SIG-M5 treated with dmso at 0.1 percent for 504 hours (cell line): Measurements from ENCODE around the gene GTPBP4.

Source experiments
- DNase-seq: peaks from one replicate; lab custom pipeline; 2025; ENCODE audit not compliant: unreplicated experiment; lab: John Stamatoyannopoulos, UW

The GTPBP4 gene

GRCh38 chr10:987870-988666 lies at the start of gene GTPBP4:
Gene GTPBP4 (plus strand): TSS chr10:988434. CDS start chr10:988480, 46 bp downstream.
- peak; percentile 96 for DNase-seq

- DNase-seq: no peak
These were observed 49.1 kb upstream of the GTPBP4 start for GRCh38 chr10:938941-939678.

- DNase-seq: no peak
These were observed 44.8 kb upstream of the GTPBP4 start for GRCh38 chr10:943334-944033.

- peak; percentile 74 for DNase-seq
These were observed 44.0 kb upstream of the GTPBP4 start for GRCh38 chr10:944034-944831.

- no peak for DNase-seq
These were observed 42.5 kb upstream of the GTPBP4 start for GRCh38 chr10:945778-946177.

GRCh38 chr10:947051-947450 lies 41.2 kb upstream of the GTPBP4 start:
- no peak for DNase-seq

GRCh38 chr10:947881-948280 lies 40.4 kb upstream of the GTPBP4 start:
- DNase-seq: no peak

- no peak for DNase-seq
These were observed 39.9 kb upstream of the GTPBP4 start for GRCh38 chr10:948347-948746.

GRCh38 chr10:949446-949845 lies 38.8 kb upstream of the GTPBP4 start:
- DNase-seq: no peak

- DNase-seq: no peak
These were observed 34.4 kb upstream of the GTPBP4 start for GRCh38 chr10:953836-954235.

- no peak for DNase-seq
These were observed 33.8 kb upstream of the GTPBP4 start for GRCh38 chr10:954396-954795.

GRCh38 chr10:955127-955819 lies 33.0 kb upstream of the GTPBP4 start:
- no peak for DNase-seq

- no peak for DNase-seq
These were observed 32.4 kb upstream of the GTPBP4 start for GRCh38 chr10:955820-956217.

- no peak for DNase-seq
These were observed 30.1 kb upstream of the GTPBP4 start for GRCh38 chr10:958106-958505.

GRCh38 chr10:958856-959255 lies 29.4 kb upstream of the GTPBP4 start:
- no peak for DNase-seq

- no peak for DNase-seq
These were observed 25.9 kb upstream of the GTPBP4 start for GRCh38 chr10:962342-962741.

GRCh38 chr10:963186-963585 lies 25.0 kb upstream of the GTPBP4 start:
- DNase-seq: no peak

- DNase-seq: no peak
These were observed 24.6 kb upstream of the GTPBP4 start for GRCh38 chr10:963655-964054.

GRCh38 chr10:964321-964987 lies 23.8 kb upstream of the GTPBP4 start:
- DNase-seq: no peak

GRCh38 chr10:964988-965417 lies 23.2 kb upstream of the GTPBP4 start:
- DNase-seq: no peak
